NCI-H128 (cell line): ENCODE results near the gene LRRC1.

Experiments
- DNase-seq: peaks from one replicate; lab custom pipeline; 2025; ENCODE audit not compliant: unreplicated experiment; lab: John Stamatoyannopoulos, UW

The LRRC1 gene

DNA sequence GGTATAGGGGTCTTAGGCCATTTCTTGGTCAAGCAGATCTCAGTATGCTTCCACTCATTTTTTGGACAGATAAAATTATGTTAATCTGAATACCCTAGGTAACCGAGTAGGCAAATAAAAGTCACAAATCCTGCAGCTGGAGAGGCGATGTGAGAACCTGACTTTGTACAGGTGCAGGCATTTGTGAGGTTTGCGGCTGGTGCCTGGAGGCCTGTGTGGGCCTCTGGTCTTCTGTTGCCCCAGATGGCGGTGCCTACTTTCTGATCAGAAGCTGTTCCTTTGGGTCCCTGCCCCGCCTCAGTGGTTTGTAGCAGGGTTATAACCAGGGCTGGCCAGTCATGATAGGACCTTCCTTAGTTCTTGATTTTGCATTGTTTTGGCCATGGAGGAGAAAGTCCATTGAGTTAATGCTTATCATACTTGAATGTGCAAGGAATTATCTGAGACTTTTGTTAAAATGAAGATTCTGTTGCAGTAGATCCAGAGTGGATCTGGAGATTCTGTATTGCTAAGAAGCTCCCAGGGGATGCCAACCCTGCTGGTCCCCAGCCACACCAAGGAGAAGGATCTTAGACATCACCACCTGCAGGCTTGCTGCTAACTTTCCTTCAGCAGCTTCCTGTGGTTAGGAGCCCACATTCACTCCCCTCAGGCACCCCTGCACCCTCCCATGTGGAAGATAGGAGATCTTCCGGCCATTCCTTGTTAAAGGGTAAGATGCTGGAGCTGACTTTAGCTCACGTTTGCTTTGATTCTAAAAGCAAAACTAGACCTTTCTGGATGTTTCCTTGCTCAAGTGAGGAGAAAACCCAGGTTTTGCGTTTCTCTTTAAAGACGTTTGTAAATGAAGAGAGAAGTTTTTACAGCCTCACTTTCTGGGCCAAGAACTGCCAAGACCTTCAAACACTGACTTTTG is 50.7 kb downstream of the LRRC1 start:
- no peak for DNase-seq

DNA sequence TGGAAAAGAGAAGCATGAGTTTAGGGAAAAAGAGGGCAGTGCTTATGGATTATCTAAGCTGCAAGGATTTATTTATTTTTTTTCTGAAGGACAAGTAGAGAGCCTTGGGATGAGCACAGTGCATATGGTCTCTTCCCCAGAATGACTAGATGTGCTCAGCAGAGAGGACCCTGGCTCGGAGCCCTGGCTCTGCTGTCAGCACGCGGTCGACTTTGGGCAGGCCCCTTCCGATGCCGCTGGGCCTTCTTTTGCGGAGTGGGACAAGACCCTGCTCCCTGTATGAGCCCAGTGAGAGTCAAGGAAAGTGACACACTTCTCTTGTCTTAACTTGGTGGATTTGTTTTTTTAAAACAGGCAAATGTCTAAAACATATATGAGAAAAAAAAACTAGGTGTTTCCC is 51.4 kb downstream of the LRRC1 start:
- DNase-seq: no peak

DNA sequence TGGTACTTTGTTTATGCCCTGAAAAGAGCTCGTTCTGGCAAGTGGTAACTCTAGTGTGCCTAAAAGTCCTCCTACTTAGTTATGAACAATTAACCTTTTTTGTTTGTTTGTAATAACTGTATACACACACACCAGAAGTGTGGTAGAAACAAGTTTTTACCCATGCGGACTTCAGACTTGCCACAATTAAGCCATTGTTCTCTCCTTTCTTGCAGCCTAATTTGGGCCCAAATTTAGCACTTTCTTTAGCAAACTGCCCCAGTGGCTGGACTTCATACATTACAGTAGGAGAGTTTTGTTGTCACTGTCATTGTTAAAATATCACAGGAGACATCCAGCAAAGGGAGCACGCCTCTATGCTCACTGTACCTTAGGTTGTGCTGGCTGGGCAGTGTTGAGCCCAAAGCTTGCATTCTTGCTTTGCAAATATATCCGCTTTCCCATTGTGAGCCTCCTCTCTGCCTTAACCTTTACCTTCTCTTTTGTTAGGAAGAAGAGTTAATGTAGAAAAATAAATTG is 53.0 kb downstream of the LRRC1 start:
- no peak for DNase-seq

DNA sequence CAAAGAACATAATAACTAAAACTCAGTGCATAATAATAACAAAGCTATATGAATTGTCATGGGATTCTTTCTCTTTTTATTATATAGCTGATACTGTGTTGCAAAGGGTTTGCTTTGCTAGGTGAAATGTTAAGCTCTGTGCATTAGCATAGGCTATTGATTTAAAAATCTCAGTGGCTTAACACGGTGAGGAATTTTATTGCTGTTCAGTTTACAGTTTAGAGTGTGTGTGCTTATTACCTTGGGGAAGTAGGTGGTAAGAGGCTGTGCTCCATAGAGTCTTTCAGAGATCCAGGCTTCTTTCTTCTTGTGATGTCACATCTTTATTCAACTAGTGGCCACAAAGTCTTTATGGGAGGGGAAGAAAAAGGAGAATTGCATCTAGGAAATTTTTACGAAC is 55.7 kb downstream of the LRRC1 start:
- no peak for DNase-seq

DNA sequence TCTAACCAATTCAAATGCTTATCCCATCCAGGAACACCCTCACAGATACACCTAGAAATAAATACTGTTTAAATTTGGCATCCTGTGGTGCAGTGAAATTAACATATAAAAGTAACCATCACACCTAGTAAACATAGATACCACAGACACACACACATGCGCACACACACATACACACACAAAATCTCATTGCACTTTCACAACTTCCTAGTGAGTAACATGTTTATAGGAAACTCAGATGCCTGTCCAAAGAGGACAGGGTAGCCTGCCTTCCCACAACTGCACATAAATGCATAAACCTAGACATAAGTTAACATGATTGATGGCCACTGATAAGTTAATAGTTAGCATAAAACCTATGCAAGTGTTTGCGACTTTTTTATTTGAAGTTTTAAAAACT is 56.8 kb downstream of the LRRC1 start:
- no peak for DNase-seq

DNA sequence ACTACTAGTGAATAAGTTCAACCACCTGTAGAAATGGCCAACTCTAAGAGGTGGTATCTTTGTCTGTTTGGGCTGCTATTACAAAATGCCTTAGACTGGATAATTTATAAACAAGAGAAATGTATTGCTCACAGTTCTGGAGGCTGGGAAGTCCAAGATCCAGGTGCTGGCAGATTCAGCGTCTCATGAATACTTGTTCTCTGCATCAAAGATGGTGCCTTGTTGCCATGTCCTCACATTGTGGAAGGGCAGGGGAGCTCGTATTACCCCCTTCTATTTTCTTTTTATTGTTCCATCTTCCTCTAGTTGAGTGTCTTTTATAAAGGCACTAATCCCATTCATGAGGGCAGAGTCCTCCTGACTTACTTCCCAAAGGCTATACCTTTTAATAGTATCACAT is 58.0 kb downstream of the LRRC1 start:
- DNase-seq: no peak

DNA sequence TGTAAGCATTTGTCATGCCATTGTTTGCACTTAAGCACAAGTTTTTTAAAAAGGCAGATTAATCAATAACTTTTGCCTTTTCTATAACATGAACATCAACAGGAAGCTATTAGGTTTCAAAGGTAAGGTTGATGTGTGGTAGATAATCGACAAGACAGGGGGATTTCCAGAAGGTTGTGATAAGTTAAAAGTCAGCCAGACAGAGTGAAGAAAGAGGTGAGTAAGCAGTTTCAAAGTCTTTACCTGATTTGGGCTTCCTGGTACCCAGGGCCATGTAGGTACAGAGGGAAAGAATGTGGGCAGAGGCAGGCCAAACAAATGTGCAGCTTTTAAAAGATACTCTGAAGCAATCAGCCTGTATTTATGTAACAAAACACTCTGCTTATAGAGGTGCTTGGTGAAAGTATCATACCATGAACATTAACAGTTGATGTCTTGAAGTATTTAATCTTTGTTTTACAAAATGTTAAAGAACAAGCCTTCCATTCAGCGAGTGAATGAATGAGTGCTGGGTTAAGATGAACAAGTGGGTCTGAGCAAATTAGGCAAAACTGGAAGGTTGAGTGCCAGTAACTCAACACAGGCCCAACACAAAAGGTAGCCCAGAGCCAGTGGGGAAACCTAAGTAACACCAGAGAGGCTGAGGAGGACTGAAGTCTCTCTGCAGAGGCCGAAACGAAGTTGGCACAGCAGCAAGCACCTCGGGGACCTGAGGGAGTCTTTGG is 60.2 kb downstream of the LRRC1 start:
- DNase-seq: no peak

DNA sequence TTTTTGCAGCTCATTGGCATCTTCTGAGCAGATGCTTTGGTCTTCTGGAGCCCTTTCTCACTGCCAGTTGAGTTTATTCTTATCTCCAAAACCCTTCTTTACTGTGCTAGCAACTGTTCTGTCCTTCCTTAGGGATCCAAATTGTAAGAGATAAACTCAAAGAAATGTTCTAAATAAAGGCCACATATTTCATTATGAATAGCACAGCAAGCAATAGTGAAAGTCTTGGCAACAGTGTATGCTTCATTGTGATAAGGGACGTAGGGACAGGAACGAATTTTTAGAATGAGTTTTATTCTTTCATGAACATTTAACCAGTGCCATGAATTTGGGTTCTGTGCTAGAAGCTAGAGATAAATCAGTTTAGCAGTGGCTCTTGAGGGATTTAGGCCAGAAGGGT is 61.1 kb downstream of the LRRC1 start:
- no peak for DNase-seq

DNA sequence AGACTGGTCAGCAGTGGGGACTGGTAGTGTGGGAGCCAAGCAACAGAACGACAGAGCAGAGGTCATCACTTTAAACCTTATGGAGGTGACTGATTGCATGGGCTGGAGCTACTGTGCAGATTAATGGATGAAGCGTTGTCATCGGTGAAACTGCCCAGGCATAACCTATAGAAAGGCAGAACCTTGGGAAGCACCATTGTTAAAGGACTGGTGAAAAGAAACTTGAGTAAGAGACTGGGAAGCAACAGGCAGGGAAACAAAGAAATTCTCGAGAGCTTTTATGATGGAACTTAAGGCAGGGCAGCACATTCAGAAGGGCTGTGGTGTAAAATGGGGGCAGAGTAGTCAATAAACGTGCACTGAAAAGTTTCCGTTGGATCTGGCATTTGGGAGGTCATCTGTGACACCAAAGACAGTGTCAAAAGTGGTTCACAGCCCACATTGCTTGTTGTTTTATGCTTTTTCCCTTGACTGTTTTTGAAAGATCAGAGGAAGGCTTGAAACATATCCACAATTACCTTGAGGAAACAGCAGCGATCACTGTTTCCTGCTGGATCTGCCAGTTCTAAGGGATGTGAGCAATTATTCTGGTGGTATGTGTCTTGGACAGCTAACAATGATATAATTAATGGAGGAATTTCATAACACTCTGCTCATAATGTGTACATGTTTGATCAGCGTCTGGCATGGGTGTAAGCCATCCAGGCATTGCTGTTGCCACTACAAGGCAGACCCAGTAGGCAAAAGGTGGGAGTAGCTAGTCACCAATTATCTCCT is 62.7 kb downstream of the LRRC1 start:
- DNase-seq: no peak

DNA sequence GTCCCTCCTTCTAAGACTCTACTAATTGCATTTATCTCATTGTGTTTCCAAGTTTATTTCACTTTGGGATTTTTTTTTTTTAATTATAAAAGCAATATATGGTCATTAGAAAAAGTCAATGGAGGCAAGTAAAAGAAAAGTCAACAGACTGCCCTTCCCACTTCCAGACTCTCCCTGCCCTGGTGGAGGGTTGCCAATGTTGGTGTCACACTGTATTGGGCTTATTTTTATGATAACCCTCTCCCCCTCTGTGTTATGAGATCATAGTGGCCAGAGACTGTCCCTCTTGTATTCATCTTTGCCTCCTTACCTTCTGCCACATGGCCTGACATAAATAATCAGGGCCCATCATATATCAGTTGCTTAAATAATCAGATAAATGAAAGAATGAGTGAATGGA is 63.4 kb downstream of the LRRC1 start:
- no peak for DNase-seq

DNA sequence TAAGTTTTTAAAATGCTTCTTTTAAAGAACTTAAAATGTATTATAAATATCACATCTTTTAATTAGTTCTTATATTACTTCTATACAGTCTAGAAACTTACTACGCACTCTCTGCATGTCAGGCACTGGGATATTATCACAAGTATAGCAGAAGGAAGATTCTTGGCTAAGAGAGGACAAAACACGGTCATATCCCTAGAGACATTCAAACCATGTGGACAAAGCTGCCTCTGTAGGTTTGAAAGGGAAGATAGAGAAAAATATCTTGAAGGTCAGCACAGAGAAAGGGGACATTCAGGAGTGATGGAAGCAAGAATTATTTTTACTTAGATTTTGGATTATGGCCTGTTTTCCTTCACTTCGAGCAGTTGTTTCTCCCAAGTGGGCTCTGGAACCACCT is 64.1 kb downstream of the LRRC1 start:
- no peak for DNase-seq

DNA sequence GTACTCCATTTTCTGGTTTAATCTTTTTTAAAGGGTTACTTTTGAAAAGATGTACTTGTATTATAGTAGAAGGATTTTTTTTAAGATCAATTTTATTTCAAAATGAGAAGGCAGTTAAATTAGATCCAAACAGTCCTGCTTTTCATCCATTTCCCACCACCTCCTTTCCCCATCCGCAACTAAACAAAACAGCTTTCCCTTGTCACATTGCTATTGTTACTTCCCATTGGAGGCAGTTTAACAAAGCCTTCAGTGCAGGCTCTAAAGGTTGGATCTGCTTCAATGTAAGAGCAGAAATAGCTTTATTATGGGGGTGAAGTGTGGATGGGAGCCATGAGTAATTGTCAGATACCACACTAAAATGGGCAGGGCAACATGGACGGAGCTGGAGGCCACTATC is 65.7 kb downstream of the LRRC1 start:
- no peak for DNase-seq

DNA sequence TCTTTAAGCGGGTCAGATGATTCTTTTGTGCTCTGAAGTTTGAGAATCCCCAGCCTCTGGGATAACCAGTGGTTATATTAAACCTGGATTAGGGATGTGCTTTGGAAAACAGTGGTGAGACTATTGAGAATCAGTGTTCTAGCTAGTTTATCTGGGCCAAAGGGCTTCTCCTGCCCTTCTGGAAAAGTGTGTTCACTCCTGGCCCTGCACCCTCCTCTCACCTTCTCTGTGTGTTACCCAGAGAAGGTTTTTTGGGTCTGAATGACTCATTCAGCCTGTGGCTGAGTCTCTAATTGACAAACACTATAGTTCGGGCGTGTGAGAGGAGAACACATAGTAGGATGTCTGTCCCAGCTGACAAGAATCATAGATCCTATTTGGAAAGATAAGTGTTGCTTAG is 66.7 kb downstream of the LRRC1 start:
- no peak for DNase-seq

DNA sequence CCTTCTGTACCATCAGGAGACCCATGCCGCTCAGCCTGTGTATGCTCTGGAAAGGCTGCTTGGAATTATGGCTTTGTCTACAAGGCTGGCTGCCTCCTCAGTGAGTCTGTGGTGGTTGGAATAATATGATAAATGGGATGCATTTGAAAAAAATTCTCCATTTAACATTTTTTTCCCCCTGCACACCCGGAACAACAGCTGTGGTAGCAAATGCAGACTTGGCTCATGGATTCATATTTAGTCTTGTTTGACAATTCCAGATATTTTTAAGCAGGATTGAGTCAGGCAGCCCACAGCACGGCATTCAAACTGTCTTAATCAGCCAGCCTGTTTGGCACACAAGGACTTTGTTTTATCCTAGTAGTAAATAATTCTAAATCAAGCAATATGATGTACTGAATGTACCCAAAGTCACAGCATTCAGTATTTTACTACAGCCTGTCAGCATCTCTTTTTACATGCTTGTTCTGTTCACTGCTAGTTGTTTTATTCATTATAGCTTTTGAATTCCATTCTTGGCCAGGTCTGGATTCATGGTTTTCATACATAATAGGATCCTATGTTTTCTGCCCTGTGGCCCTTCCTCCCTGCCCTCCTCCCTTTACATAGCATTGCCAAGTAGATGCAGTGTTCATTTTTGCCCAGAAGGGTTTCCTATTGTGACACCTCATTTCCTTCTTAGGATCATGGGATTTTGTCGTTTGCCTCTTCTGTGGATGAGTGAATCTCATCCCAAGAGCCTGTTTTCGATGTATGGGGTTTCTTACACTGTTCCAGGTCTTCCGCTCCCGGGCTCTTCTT is 68.1 kb downstream of the LRRC1 start:
- DNase-seq: no peak

DNA sequence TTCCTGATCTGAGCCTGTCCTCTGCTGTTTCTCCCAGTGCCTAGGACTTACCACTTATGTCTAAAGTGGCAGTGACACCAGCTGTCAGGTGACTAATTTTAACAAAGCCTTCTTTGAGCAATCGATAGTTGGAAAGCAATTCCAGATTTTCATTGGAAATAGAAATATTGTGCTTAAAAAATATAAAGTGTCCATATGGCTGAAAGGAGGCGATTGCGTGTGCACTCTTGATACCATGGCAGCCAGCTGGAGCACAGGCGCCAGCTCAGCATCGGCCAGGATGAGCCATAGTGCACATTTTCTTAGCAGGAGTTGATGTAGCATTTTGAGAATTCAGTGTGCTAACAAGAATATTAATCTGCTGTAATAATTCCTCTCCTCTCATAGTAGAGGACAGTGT is 70.0 kb downstream of the LRRC1 start:
- DNase-seq: no peak

DNA sequence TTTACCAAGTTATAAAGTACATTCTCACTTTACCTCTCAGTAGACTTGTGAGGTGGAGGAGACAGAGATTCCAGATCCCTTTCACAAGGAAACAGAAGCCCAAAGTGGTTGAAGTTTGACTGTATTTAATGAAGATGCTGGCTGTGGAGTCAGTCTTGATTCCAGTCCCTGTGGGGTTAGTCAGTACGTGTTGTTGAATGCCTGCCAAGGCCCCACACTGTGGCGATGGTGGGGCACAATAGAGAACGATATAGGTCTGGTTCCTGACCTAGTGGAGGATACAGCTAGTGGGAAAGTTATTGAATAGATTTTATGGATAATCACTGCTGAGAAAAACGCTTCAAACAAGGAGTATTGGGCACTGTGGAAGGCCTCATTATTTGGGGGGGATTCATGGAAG is 71.4 kb downstream of the LRRC1 start:
- no peak for DNase-seq

DNA sequence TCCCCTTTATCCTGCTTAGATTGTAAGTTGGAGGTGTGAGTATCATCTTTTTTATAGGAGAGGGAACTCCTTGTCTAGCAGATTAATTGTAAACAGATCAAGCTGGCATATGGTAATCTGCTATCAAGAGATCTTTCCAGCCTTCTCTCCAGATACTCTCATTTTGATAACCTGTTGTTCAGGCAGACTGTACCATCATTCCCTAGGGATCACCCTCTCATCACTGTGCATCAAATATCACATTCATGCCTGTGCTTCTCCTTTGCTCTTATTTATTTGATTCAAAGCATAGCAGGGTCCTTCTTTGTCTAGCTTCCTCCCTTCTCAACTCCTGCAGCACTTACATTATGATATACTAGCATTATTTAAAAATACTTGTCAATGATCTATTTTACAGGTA is 73.8 kb downstream of the LRRC1 start:
- no peak for DNase-seq

DNA sequence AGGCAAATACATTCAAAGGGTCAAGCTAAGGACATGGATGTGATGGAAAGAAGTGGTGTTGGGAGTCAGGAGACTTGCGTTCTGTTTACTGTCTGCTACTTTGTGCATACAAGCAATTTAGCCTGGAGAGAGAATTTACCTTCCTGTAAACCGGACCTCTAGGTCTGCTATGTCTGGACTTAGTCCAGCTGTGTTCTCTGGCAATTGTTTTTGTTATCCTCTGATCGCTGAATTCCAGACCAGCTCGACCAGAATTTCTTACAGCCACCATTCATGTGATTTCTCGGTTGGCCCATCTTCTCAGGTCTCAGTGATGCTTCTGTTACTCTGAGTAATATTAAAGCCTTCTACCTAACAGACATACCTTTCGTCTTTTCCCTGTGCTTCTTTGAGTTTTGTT is 75.2 kb downstream of the LRRC1 start:
- no peak for DNase-seq

DNA sequence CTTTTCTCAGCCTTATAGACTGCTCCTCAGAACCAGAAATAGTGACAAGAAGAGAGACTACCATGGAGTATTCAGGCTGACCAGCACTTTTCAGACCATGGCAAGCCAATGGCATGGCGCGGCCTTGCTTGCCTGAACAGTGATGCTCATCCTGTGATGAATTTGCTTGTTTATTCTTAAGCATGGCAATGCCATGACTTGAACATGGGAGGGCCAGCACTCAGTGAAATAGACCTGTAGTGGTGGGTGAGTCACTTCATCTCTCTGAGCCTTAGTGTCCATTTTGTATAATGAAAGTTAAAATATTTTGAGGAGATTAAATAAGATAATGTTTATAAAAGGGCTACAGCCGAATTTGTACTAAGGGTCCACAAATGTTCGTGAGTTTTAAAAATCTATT is 79.1 kb downstream of the LRRC1 start:
- no peak for DNase-seq

DNA sequence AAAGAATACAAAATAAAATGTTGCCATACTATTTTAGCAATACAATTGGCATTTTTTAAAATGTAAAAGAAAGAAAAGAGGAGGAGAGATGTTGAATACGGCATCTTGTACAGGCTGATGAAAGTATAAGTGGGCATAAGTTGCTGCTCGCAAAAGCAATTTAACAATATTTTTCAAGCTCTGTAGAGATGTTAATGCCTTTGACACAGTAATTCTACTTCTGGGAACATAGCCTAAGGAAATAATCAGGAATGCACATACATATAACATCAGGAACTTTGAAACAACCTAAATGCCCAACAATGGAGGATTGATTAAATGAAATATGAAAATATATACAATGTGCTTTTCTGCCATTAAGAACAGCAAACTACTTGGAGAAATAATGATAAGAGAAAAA is 80.2 kb downstream of the LRRC1 start:
- no peak for DNase-seq

DNA sequence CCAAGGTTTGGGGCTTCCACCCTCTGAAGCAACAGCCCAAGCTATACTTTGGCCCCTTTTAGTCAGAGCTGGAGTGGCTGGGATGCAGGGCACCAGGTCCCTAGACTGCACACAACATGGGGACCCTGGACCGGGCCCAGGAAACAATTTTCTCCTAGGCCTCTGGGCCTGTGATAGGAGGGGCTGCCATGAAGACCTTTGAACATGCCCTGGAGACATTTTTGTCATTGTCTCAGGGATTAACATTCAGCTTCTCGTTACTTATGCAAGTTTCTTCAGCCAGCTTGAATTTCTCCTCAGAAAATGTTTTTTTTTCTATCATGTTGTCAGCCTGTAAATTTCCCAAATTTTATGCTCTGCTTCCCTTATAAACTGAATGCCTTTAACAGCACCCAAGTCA is 82.3 kb downstream of the LRRC1 start:
- DNase-seq: no peak
